ENCODE data around the gene KIAA0319L.

- TF ChIP-seq CTCF (IDR thresholded peaks at IDR 0.05; ENCODE audit: borderline replicate concordance, extremely low read depth, low read length, poor library complexity, severe bottlenecking) (no peak), EZH2 (IDR thresholded peaks at IDR 0.05; ENCODE audit: borderline replicate concordance, low read depth, low read length, severe bottlenecking) (no peak)
These were observed 10.8 kb upstream of the KIAA0319L start for GRCh38 chr1:35567947-35568558.
